SK-N-DZ (cell line): Measurements from ENCODE around the gene STAT1.
"Not testable (repeated sequence)": the region's sequence is repeated elsewhere in the genome, so short reads cannot be mapped to it uniquely, and the experiment has no call there.

ENCODE experiments used
- DNase-seq: peaks from one replicate; pipeline ENCODE4 v3.0.0-alpha.2; 2015; ENCODE audit warnings: low spot score

The STAT1 gene

DNA sequence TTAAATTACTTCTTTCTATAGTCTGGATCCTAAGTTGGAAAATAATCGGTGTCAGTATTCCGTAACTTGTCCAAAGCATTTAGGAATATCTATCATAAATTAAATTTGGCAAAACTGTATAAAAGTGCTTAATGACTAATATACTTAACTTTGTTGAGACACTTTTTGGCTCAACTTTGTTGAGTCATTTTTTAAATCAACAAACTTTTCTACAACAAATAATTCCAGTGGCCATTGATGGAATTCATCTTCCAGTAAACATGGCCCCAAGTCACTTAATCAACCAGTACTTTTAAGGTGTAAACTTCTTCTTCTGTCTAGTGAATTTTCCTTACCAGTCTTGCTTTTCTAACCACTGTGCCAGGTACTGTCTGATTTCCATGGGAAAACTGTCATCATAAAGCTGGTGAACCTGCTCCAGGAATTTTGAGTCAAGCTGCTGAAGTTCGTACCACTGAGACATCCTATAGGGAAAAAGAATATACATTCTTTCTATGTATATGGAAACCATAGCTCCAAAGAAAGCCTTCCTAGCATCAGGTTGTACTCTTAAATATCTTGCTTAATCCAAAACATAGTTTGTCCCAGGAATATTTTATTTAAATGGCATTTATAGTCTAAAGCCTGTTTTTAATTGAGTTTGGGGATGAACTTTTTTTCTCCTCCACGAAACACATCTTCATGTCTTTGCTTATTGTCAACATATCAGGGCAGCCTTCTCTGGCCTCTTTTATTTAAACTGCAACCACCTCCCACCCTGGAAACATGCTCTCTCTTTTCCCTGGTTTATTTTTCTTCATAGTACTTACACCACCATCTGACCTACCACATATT lies 4.2 kb downstream of the STAT1 start:
- no peak for DNase-seq

DNA sequence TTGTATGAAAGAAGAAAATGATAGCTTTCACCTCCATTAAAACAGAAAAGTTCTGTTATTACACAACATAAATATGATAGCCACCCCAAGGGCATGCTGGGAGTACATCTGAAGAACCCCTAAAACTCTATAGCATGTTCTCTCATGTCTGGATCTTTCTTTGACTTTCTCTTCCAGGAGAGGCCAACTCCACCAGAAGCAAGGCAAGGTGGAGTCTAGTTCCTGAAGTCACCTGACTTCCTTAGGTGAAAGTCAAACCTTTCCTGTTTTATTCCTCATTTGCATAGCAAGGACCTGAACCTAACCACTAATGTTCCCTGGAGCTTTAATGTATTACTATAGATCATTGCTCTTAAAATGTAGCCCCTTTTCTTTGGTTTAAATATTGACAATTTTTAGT lies 5.7 kb downstream of the STAT1 start:
- no peak for DNase-seq

DNA sequence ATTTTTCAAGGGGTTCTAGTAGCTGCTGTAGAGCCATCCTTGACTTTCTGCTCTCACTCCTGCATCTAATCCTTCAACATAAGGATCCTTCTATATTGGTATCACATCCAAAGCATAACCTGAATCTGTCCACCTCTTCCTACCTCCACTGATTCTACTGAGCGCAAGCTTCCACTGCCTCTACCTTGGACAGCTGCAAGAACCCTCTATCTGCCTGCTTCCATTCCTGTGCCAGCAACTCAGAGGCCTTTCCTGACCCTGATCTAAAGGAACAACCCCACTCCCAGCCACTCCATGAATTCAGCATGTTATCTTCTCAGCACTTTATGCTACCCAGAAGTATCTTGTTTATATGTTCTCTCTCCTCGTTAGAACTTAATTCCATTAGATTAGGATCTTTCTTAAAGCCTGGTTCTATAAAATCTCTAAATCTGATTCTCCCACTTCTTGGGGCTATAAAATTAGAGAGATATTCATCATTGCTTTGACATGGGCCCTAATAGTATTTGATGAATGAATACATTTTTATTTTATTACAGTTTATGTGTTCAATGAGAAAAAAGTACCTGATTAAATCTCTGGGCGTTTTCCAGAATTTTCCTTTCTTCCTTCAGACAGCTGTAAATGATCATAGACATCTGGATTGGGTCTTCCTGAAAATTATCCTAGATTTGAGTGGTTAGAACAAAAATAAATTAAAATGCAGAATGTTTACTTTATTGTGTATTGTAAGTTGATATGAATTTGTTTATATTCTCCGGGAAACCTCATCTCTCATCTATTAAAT lies 6.8 kb downstream of the STAT1 start:
- peak; percentile 52 for DNase-seq

DNA sequence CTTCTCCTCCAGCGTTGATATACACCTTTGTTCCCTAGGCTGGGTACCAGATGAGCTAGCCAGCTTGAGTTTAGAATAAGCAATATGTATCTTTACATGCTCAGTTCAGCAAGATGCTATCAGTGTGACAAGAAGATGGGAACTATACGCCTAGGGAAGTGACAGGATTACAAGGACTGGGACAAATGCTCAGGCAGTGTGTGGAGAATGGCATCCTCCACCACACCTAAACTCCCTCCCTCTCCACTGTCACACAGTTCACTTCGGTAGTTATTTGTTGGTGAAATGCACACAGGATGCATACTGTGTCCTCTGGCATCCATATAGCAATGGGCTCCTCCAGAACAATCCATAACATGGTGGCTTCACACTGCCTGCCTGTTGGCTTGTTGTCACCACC lies 7.7 kb downstream of the STAT1 start:
- DNase-seq = no peak

DNA sequence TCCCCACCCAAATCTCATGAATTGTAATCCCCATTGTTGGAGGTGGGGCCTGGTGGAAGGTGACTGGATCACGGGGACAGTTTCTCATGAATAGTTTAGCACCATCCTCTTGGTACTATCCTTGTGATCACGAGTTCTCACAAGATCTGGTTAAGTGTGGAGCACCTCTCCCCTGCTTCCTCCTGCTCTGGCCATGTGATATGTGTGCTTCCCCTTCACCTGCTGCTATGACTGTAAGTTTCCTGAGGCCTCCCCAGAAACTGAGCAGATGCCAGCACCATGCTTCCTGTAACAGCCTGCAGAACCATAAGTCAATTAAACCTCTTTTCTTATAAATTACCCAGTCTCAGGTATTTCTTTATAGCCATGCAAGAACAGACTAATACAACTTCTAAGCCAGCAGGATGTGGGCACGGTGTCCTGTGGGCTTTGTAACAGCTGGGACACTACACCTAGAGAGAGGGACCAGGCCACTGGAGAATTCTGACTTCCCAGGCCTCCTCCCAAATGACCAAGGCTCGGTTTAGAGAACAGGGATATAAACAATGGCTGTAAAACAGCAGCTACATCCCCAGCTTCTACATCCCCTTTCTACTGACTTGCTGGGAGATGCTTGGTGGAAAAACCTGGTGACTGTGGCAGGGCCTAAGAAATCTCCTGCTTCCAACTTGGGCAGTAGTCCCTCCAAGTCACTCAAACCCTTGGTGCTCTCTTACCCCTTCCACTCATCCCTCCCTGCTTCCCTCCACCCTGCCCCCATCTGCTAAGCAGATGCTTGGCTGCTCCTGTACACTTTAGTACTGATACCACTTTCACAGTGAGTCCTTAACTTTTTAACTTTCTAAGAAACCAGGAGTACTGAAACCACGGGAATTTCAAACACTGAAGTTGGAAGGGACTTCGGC lies 10.3 kb downstream of the STAT1 start:
- DNase-seq = no peak

DNA sequence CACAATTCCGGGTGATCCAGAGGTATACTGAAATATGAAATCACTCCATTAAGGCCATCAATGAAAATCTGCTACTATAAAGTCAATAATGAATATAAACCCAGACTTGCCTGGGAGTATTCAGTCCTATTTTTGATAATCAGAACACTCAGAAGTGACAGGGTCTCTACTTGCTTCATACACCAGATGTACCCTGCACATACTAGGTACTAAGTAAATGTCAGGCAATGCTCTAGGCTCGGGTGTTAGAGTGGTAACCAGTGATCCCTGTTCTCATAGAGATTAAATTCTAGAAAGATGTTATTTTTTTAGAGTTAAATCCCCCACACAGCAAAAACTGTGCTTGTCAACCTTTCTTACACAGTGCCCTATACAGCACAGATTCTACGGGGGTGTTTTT lies 12.3 kb downstream of the STAT1 start:
- no peak for DNase-seq

DNA sequence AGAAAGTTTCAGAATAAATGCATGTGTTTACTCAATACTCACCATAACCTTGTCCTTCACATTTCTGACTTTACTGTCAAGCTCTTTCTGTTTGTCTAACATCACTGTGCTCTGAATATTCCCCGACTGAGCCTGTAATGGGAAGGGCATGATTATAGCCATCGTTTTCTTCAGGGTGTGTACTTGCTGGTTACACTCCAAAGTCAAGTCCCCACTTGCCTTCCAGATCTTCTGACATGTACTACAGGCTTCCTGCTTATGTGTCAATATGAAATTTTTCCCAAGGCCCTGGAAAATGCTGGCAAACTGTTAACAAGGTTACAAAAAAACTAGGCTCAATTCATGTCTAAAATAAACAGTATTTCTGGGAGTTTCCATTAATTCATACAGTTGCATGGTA lies 12.9 kb downstream of the STAT1 start:
- no peak for DNase-seq

DNA sequence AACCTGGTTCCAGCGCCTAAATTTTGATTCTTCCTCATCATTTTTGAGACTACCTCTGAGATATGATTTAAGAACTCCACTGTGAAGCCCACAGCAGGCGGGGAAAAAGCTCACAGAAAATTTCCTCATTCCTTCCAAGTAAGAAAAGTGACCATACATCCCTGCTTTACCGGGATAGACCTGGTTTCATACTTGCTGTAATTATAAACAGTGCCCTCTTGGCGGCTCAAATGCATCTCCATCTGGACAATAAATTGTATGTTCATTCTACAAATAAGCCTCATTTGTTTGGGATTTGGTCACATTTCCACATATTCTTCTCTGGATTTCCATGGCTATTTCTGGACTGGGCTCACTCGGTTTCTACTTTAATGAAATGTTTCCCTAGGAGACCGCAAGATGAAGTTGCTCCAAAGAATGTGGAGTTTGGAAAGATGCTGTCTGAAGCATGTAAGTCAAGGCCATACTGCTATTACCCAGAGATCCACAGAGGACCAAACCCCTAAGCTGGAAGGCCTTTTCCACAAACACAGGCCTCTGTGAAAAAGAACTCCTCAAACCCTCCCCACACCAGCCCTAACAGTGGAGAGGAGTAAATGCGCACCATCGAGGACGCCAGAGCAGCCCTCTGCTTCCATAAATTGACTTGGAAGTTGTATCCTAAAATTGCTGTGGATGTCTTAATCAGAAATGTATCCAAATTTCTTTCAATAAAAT lies 13.9 kb downstream of the STAT1 start:
- DNase-seq = no peak

DNA sequence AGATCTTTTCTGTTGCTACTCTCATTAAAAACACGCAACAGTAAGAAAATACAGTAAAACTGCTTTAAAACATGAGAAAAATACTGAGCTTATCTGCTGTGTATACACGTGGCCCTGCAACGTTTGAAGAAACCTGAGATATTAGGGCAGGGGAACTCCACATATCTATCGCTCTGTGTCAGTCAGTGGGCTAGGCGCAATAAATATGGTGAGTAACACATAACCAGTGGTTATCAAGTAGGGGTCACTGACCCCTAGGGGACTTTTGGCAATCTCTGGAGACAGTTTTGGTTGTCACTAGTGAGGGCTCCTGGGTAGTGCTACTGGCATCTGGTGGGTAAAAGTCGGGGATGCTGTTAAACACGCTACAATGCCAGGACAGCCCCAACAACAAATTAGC lies 14.9 kb downstream of the STAT1 start:
- DNase-seq = no peak

DNA sequence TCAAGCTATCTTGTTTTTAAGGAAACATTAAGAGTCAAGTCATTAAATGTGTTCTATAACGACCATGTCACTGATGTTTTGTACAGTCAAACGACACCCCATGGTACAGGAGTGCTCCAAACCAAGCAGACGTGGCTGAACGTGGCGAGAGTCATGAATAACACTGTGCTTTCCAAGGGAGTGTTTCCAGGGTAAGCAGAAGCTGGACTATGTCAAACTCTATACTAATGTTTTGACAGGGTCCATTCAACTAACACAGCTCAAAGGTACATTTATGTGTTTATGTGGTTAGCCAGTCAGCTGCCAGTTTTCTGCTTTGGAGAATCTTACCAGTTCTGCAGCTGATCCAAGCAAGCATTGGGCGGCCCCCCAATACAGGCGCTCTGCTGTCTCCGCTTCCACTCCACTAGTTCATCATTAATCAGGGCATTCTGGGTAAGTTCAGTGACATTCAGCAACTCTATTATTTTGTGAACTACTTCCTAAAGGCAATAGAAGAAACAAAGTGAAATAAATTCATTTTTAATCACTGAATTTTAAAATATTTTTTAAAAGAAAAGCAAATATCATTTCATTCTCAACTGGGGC lies 16.4 kb downstream of the STAT1 start:
- no peak for DNase-seq

DNA sequence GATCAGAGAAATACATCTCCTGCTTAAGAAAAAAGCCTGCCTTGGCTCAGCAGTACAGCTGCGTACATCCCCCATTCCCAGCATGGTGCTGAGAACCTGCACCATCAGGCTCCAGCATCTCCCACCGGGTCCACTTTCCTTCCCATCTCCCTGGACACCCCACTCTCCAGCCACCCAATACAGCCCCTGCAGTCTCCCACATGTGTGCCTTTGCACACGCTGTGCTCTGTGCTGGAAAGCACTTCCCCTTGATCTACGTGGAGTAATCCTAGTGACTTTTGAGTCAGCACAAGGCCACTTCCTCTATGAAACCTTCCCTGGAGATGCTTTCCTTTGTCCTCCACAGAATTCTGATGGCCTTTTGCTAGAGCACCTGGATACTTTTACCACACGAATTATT lies 17.0 kb downstream of the STAT1 start:
- no peak for DNase-seq

DNA sequence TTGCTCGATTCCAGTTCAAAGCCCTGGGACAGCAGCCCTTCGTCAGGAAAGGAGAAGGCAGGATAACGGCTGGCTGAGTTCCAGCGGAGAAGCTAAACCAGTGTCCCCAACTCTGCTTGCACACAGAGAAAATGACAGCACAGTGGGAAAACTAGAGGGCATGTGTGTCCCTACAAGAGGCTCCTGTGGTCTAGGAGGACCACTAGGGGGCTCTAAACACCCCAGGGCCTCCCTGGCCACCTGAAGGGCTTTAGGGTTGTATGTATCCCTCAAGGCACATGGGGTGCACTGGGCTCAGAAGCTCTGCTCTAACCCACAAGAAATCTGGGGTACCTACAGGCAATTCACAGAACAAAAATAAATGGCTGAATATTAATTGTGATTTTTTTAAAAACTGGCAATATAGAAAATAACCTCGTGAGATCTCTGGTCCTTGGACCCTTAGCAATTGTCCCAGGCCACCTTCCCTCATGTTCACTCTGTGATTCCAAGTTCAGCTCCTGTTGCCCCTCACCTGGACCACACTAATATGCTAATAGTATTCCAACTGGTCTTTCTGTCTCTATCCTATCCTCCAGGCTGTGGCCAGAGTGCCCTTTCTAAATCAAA lies 17.5 kb downstream of the STAT1 start:
- DNase-seq = peak; percentile 32

DNA sequence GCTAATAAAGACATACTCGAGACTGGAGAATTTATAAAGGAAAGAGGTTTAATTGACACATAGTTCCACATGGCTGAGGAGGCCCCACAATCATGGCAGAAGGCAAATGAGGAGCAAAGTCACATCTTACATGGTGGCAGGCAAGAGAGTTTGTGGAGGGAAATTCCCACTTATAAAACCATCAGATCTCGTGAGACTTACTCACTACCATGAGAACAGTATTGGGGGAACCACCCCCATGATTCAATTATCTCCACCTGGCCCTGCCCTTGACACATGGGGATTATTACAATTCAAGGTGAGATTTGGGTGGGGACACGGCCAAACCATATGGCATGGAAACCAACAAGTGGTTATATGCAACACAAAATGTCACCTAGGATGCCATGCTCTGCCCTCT lies 18.7 kb downstream of the STAT1 start:
- DNase-seq = not testable (repeated sequence)

DNA sequence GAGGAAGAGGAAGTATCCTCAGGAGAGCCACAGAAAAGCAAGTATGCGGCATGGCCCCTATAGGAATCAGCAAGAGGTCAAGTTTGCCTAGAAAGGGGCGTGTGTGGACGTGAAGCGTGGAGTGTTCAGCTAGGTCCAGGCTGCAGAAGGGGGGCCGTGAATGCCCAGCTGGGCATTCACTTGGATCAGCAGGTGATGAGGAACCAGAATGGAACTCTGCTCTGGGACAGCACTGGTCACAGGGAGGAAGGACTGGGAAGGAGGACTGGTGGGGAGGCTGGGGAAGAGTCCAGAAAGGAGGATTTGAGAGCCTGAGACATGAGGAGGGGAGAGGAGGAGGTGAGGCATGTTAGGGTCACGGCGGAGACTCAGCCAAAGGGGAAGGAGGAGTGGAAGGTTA lies 19.8 kb downstream of the STAT1 start:
- no peak for DNase-seq

DNA sequence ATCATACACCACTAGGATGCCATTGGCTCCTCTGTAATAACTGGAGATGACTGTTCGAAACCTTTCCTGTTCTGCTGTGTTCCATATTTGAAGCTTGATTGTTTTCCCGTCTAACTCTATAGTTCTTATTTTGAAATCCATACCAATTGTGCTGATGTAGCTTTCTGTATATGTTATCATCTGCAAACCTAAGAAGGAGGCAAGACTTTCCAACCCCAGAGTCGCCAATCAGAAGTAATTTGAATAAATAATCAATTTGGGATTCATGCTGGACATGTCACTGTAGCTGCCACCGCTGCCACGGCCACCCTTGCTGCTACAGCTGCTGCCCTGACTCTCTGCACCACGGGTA lies 20.7 kb downstream of the STAT1 start:
- DNase-seq = no peak

DNA sequence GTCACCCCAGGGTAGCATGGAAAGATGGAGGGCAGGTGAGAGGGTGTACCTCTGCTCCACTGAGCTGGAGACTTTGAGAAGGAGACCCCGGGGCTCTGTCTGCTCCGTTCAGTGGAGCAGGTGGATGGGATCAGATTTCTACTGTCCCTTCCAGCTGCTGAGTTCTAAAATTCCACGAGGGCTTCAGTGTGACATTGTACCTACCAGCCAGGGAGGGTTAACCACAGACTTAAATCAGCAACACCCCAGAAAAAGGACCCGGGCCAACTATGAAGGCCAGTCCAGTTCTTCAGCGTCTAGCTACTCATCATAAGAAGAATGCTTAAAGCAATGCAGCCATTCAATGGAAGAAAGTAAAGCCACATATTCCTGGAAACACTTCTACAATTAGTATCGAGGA lies 23.8 kb downstream of the STAT1 start:
- DNase-seq = no peak

DNA sequence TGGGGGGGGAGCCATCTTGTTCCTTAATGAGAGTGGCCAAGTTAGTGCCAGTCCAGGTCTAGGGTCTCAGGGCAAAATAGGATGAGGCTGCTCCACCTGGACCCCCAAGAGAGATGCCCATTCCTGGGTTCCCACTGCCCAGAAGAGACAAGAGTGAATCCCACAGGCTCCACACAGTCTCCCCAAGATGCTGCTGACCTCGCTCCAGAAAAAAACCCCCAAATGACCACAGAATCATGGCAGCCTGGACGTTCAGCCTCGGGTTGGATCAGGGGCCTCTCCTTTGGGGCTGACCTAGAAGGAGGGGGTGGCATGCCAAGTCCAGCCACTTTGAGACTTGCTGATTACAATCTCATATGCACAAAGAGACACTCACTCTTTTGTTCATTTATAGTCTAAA lies 25.1 kb downstream of the STAT1 start:
- DNase-seq = no peak

DNA sequence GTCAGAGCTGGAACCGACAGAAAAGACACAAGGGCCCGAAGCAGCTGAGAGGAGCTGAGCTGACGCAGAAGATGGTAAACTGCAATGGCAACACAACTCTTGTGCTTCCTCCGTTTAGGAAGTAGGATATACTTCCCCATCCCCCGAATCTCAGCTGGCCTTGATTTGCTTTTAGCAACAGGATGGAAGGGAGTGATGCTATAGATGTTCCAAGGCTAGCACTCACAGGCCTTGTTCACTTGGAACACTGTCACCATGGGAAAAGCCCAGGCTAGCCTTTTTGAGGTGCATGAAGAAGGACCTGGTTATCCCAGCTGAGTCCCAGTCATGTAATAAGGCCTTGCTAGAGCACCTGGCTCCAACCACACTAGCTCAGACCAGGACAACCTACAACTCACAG lies 26.0 kb downstream of the STAT1 start:
- DNase-seq = no peak

DNA sequence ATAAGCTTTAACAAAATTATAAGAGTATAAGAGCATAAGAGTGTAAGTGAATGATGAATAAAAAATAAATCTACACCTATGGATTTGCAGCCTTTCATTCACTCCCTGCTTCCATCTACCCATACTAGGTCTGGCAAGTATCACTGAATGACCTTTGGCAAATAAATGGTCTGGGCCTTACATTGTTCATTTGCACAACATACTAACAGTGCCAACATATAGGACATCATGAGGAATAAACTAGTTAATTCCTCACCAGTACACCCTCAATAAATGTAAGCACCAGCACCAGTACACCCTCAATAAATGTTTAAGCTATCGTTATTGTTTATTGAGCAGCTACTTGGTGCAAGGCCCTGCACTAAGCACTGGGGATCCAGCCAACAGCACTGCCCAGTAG lies 26.9 kb downstream of the STAT1 start:
- no peak for DNase-seq

DNA sequence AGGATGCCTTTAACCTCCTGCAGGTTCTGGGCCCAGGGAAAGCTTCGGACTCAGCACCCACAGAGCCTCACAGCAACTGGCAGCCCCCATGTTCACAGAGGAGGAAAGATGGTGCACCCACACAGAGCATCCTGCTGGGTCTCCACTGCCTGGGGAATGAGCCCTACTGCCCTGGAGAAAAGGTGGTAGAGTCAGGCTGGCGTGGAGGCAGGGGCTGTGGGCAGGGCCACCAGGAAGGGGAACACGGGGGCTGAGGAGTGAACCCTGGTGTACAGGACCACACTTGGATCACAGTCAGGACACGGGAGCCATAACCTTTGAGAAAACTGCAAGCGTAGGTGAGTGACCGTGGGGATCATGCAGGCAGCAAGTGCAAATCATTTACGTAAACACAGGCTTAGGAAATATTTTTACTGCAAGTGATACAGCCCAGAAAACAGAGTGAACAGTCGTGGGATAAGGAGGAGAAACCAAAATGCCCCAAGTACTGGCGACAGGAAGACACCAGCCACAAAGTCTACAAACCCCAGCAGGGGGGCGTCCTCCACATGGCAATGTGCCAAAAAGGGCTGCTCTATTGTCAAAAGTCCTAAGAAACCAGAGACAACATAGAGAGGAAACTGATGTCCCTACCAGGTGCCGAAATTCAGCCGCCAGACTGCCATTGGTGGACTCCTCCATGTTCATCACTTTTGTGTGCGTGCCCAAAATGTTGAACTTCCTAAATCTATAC lies 27.6 kb downstream of the STAT1 start:
- DNase-seq = no peak
